HepG2 (cell line): Measurements from ENCODE around the gene MAPK11.

Experiments used
- NFE2L2 ChIP-seq: fragments of 150-350 bp; IDR thresholded peaks from 2 replicates; pipeline ENCODE4 v1.6.1; 2014; ENCODE audit warnings: low read length
- POLR2A ChIP-seq, 2 experiments: IDR thresholded peaks; 2 replicates each; pipeline ENCODE4 v1.6.1; 2011; ENCODE audit warnings: low read depth in 2 of 2, low read length in 2 of 2, mild to moderate bottlenecking in 1 of 2, moderate library complexity in 1 of 2; ENCODE audit not compliant: insufficient read depth in 1 of 2
- TF ChIP-seq, protein P1 (sequence below): sonication (generic); formaldehyde crosslinking; IDR thresholded peaks from 2 replicates; pipeline ENCODE4 v1.4.0; 2020; ENCODE audit warnings: missing genetic modification reagents
- TF ChIP-seq, protein P2 (sequence below): sonication (generic); formaldehyde crosslinking; IDR thresholded peaks from 2 replicates; pipeline ENCODE4 v1.5.0; 2020; ENCODE audit warnings: mild to moderate bottlenecking, missing genetic modification reagents, moderate library complexity

DNA sequence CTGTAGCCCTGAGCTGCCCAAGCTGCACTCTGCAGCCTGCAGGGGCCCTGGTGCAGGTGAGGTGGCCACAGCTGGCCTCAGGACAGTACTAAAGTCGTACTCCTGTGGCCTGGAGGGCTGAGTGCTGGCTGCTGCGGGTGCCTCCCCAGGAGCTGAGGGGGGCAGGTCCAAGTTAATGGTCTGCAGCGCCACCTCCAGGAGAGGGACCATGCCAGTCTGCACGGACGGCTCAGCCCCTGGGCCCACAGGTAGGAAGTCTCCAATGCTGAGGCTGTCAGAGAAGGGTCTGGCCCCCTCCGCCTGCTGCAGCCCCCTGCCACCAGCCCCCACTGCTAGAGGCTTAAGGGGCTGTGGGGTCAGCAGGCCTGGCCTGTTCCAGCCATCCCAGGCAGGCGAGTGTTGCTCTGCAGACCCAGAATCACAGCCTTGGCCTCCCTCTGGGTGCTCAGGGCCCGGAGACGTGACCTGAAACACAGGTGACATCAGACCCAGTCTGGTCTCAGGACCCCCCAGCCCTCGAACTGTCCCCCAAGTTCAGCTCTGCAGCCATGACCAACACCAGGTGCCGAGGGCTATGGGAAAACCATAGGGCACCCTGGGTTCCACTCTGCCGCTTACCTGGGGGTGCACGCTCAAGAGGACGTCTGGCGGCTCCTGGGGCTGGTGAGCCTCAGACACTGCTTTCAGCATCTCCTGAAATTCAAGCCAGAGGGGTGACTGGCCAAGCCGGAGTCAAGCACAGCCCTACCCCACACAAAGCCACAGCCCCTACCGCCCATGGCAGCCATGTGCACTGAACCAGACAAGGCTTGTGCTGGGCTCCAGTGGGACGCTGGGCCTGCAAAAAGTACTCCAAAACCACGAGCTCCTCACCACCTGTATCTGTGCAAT, 48.5 kb downstream of the MAPK11 start:
- no peak for TF ChIP-seq NFE2L2
- TF ChIP-seq, protein P1, sequence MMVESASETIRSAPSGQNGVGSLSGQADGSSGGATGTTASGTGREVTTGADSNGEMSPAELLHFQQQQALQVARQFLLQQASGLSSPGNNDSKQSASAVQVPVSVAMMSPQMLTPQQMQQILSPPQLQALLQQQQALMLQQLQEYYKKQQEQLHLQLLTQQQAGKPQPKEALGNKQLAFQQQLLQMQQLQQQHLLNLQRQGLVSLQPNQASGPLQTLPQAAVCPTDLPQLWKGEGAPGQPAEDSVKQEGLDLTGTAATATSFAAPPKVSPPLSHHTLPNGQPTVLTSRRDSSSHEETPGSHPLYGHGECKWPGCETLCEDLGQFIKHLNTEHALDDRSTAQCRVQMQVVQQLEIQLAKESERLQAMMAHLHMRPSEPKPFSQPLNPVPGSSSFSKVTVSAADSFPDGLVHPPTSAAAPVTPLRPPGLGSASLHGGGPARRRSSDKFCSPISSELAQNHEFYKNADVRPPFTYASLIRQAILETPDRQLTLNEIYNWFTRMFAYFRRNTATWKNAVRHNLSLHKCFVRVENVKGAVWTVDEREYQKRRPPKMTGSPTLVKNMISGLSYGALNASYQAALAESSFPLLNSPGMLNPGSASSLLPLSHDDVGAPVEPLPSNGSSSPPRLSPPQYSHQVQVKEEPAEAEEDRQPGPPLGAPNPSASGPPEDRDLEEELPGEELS (CRISPR knock-in tag), result no peak
- TF ChIP-seq POLR2A (IDR thresholded peaks at IDR 0.05; ENCODE audit: insufficient read depth in 1 of 2, low read depth in 2 of 2, low read length in 2 of 2), result no peak
- TF ChIP-seq, protein P2, sequence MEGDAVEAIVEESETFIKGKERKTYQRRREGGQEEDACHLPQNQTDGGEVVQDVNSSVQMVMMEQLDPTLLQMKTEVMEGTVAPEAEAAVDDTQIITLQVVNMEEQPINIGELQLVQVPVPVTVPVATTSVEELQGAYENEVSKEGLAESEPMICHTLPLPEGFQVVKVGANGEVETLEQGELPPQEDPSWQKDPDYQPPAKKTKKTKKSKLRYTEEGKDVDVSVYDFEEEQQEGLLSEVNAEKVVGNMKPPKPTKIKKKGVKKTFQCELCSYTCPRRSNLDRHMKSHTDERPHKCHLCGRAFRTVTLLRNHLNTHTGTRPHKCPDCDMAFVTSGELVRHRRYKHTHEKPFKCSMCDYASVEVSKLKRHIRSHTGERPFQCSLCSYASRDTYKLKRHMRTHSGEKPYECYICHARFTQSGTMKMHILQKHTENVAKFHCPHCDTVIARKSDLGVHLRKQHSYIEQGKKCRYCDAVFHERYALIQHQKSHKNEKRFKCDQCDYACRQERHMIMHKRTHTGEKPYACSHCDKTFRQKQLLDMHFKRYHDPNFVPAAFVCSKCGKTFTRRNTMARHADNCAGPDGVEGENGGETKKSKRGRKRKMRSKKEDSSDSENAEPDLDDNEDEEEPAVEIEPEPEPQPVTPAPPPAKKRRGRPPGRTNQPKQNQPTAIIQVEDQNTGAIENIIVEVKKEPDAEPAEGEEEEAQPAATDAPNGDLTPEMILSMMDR (CRISPR knock-in tag), result peak; percentile 47
